ENCODE measurements around the gene GABBR2. TPM values are rescaled to one million over a fixed set of nuclear protein-coding genes. Genes with fewer than 3 reads are reported as not detected.

Gene GABBR2
- total RNA-seq, 1 experiment from 2014 or later: 0.74 TPM

DNA sequence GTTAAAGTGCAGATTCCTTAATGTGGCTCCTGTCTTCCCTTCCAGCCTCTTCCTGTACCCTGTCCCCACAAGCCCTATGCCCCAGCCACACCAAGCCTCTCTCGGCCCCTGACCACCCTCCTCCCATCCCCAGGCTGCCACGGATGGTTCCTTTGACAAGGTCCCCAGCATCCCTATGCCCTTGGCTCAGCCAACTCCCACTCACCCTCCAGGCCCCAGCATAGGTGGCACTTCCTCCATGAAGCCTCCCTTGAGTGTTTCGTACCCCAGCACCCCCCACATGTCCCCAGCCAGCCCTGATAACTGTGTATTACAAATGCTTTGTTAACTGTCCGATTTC is 337.8 kb downstream of the GABBR2 start:
- no peak for DNase-seq (ENCODE audit: low spot score)

DNA sequence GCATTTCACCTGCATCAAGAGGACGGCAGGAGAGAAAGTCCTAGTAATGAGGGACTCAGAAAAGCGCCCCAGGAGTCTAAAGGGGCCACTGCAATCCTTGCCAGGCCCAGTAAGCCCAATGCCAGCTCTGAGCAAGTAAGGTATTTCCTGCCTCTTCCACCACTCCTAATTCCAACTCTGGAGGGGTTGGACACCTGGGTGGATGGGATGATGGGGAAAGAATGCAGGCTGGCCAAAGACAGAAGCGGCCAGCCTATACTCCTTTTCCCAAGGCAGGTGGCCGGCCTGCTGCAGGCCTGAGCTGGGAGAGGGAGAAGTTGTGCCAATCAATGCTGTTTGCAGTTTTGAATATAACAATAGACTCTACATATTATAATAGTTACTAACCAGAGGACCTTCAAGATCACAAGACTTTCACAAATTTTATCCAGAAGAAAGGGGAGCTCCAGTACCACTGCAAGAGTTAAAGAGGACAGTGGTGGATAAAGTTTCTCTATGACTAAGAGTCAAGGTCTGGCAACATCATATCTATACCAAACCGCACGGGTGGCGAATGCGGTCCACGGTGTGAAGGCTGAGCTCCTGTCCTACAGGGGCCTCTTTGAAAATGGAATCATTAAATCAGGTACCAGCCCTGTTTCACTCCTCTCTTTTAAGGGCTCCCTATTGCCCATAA is 338.3 kb downstream of the GABBR2 start:
- DNase-seq (ENCODE audit: low spot score): no peak

DNA sequence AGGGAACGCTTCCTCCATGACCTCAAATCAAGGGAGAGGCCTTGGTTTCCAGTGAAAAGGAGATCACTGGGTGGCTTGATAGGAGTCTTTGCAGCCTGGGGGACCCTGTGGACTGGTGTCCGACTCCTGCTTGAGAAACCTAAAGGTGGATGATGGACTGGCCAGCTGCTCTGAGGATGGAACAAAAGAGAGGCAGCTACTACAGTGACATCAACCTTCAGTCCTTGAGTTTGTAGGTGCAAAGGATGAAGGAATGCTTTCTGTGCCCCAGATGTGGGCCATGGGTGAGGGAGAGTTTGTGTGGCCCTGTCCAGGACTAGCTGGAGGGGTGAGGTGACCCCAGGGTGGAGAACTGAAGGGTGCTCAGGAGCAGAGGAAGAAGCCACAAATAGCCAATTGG is 338.8 kb downstream of the GABBR2 start:
- no peak for DNase-seq (ENCODE audit: low spot score)

DNA sequence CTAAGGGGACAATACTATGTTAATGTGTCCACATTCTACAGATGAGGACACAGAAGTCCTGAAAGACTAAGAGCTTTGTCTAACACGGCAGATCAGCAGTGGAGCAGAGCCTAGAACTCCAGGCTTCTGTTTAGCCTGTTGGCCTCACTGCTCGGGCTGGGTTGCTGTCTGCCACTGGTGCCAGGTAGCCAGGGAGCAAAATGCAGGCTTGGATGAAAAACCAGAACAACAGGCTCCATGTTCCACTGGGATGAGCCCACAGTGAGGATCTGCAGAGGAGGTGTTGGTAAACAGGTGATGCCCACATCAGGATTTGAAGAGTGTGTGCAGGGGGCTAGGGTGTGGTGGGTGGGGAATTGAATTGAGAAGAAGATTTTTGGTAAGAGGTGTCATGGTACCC is 339.3 kb downstream of the GABBR2 start:
- no peak for DNase-seq (ENCODE audit: low spot score)

DNA sequence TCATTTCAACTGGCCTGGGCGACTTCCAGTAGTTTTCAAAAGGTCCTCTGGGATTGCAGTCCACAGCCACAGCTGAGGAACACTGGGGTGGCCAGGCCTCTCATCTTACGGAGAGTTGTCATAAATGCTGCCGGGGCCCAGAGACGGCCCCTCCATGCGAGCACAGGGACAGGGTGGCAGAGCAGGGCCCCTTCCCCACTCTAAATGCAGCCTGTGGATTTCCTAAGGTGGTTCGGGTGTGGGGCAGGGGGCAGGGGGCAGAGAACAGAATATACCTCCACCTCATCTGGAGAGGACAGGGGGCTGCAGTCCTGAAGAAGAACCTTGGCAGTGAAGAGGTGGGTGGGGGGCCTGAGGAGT is 339.7 kb downstream of the GABBR2 start:
- no peak for DNase-seq (ENCODE audit: low spot score)

DNA sequence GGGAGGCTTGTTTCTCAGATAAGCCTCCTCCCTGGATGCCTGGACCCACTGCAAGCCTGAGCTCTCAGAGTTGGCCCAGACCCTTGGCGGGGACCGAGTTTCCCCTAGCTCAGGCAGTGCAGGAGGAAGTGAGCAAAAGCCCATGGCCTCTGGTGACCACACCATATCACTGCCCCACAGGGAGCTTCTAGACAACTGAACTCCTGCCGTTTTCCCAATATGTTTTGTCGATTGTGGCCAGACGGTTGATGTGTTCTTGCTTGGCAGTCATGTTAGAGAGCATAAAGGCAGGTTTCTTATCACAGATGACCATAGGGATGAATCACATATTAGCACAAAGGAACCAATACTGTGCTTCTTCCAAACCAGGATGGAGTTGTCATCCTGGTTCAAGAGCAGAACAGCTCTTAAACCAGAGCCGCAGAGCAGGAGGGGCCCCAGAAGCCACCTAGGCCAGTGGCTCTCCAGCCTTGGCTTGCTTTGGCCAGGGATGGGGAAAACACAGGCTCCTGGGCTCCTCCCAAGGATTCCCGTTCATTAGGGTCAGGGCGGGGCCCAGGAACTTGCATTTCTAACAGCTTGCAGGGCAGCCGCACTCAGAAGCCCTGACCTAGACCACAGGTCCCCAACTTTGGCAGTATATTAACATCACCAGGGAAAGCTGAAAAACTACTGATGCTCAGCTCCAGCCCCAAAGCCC is 340.2 kb downstream of the GABBR2 start:
- DNase-seq (ENCODE audit: low spot score): no peak

DNA sequence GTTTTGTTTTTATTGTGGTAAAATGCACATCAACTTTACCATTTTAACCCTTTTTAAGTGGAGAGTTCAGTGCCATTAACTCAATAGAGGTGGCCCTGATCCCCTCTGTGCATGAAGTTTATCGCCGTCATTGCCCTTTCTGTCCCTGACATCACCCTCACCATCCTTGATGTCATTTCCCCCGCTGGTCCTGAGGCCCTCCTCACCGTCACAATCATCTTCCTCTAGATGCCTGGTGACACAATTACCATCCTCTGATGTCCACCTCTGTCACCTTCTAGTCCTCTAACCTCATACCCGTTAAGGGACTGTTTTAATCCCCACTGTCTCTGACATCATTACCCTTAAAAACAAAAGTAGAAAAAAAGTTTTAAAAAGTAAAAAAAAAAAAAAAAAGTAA is 340.8 kb downstream of the GABBR2 start:
- DNase-seq (ENCODE audit: low spot score): no peak

DNA sequence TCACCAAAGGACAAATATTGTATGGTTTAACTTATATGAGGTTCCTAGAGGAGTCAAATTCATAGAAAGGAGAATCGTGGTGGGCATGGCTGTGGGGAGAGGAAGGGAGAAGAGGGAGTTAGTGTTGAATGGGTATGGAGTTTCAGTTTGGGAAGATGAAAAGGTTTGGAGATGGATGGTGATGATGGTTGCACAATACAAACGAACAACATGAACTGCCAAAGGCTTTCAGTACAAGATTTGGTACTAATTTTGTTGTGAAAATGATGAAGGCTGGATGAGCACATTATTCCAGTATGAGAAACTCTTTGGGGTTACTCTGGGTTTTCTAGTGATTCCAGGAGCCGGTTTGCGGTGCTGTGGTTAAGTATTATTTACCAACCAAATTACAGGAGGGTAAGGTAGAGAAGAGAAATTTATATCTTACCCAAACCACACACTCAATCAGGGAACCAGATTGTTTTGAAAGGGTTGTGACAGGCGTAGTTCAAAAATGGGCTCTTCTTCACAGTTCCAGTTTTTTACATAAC is 341.3 kb downstream of the GABBR2 start:
- DNase-seq (ENCODE audit: low spot score): no peak

DNA sequence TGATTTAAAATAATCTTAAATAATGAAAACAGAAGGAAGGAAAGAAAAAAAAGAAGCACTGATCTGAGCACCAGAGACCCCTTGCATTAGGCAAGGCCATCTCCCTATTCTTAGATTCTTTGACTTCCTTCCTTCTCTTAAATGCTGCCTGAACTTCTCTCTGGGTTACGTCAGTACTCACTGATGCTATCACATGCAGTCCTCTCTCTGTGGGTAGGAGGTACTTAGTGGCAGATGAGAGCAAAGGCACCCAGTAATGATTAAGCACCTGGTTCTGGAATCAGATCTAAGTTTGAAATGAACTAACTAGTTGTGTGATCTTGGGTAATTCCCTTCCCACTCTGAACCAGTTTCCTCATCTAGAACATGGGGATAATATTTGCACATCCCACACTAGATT is 343.0 kb downstream of the GABBR2 start:
- no peak for DNase-seq (ENCODE audit: low spot score)

DNA sequence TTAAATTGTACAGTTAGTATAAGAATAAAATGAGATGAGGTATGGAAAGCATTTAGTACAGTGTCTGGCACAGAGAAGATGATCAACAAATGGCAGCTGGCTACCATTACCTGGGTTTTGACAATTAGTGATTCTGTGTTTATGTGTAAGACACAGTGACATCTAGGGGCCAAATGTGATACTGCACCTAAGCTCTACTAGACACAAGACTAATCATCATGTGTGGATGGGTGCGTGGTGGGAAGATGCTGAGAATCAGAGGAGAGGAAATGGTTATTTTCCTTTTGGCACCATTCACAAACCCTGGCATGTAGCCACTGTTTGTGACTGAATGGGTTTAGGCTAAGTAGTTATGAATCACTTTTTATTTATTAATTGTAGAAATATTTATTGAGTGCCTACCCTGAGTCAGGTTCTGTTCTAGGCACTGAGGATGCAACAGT is 343.5 kb downstream of the GABBR2 start:
- DNase-seq (ENCODE audit: low spot score): peak; percentile 36

DNA sequence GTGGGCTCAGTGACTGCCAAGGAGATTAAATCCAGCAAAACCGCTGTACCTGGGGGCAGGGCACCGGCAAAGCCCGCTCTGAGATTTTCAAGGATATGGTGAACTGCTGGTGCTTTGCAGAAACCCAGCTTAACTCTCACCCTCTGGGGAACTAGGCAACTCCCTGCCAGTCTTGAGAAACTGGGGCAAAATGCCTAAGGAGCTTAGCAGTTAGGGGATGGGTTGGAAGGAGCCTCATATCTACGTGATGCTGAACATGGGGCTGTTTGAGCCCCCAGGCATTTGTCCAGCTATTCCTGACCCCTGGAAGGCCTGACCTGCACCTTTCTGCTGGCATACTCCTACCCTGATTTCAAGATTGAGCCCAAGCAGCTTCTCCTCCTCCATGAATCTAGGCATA is 344.6 kb downstream of the GABBR2 start:
- no peak for DNase-seq (ENCODE audit: low spot score)

DNA sequence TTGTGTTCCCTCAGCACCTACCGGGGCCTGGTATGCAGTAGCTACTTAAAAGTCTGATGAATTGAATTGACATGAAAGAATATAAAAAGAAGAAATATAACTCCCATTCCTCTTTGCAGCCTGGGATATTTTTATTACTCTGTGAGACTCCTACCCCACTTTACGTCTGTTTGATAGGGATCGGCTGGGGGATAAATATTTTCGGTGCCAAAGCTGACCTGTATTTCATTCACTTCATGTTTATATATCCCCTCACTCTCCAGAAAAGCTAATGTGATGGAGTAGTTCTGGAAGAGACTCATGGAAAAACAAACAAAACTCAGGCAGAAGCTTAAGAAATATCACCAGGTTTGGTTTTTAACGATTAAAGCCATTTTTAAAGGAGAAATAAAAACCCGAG is 345.1 kb downstream of the GABBR2 start:
- no peak for DNase-seq (ENCODE audit: low spot score)

DNA sequence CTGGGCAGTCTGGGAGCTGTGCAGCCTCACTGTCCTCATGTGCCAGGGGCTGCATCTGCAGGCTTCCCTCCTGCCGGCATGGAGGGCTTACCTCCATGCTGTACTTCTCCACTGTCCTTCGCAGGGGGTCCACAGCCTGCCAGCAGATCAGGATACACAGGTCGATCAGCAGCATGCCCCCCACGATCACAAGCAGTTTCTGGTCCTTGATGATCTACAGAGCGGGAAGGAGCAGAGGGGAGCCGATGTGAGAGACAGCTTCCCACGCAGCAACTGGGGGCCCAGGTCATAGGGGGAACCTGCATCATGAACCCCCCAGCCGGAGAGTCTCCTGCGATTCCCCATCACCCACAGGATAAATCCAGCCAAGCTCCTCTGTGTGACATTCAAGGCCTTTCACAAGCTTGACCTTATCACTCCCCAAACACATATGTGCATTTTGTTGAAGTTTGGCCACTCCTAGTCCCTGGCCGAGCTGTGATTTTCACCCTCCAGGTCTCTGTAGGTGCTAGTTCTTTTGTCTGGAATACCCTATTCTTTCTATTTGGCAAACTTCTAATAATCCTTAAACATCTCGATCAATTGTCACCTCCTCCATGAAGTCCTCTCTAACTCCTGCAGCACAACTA is 346.0 kb downstream of the GABBR2 start:
- DNase-seq (ENCODE audit: low spot score): no peak

DNA sequence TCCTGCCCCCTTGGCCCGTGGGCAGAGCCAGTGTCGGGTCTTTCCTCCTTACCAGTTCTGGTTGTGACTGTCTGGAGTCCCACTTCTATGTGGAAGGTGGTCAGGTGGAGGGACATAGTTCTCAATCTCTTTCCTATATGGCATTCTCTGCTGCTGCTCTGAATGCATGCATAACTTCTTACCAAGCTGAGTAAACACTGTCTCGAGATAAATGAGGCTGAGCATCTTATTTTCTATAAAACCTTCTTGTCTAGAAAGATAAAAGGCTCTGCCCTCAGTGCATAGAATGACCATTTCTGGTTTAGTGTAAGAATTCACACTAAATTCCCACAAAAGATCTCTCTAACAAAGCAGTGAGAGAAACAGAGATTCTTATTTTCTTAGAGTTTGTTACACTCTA is 347.1 kb downstream of the GABBR2 start:
- DNase-seq (ENCODE audit: low spot score): no peak

DNA sequence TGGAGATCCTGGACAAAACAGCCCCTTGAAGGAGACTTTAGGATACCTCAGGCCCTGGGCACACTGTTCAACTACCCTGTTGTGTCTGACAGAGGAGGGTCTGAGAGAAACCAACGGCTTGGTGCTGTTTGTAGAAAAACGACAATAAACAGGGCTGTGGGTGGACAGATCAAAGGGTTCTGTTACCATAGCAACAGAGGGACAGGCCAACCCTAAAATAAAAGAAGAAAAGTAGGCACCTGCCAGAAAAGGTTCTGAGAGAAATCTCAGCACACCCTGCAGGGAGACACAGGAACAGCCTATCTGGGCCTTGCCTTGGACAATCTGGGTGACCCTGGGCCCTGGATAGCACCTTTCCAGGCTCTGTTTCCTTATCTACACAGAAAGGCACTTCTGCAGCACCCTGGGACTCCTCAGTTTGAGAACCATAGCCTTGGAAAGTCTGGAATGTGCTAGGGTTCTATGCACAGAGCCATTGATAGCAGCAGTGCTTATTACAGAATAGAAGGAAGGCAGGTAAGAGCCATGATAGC is 348.5 kb downstream of the GABBR2 start:
- DNase-seq (ENCODE audit: low spot score): no peak

DNA sequence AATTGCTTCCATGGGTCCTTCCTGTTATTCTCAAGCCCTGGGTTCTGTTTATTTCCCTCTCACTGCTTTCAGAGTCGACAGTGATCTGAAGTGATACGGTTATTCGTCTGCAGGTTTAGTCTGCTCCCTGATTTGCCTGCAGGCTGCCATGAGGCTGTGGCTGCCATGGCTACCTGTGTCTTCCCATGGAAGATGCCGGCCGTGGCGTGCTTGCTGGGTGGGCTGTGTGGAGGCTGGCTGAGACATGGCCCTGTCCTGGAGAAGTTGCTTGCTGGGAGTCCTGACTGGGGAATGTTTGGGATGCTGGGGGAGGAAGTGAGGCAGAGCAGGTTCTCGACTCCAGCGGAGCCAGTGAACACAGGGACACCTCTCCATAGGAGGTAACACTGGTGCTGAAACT is 349.2 kb downstream of the GABBR2 start:
- DNase-seq (ENCODE audit: low spot score): no peak

DNA sequence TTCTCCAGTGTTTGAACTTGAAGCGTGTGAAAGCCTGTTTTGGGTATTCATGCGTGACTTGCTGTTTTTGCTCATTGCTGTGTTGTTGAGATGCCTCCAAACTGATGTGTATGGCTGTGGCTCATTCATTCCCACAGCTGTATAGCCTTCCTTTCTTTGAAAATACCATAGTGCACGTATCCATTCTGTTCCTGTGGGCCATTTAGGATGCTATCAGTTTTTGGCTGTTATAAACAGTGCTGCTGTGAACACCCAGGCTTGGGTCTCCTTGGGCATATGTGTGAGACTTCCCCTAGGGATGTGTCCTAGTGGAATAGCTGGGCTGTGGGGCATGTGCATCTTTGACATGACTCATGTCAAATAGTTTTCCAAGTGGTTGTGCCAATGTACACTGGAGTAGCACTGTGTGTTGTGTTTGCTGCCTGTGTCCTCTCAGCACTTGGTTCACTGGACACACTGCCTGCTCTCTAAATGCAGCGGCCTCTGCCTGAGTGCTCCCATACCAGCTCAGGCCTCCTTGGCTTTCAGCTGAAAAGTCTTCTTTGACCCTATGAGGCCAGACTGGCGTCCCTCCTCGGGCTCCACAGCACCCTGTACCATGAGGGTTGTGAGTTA is 350.7 kb downstream of the GABBR2 start:
- DNase-seq (ENCODE audit: low spot score): no peak

DNA sequence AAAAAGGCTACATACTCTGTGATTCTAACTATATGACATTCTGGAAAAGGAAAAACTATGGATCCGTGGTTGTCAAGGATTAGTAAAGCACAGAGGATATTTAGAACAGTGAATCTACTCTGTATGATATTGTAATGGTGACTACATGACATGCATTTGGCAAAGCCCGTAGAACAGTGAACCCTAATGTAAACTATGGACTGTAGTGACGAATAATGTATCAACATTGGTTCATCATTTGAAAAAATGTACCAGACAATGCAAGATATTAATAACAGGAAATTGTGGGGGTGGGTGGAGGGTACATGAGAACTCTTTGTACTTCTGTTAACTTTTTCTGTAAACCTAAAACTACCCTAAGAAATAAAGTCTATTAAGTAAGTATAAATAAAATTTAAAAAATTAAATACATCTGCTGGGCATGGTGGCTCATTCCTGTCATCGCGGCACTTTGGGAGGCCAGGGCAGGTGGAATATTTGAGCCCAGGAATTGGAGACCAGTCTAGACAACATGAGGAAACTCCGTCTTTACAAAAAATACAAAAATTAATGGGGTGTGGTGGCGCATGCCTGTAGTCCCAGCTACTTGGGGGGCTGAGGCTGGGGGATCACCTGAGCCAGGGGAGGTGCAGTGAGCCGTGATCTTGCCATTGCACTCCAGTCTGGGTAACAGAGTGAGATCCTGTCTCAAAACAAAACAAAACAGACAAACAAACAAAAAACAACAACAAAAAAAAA is 351.6 kb downstream of the GABBR2 start:
- no peak for DNase-seq (ENCODE audit: low spot score)

DNA sequence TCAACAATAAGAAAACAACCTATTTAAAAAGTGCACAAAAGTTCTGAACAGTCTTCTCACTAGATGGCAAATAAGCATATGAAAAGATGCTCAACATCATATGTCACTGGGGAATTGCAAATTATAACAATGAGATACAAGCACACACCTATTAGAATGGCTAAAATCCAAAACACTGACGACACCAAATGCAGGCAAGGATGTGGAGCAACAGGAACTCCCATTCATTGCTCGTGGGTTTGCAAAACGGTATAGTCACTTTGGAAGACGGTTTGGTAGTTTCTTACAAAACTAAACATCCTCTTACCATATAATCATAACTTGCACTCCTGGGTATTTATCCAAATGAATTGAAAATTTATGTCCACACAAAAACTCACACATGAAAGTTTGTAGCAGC is 352.4 kb downstream of the GABBR2 start:
- DNase-seq (ENCODE audit: low spot score): no peak

DNA sequence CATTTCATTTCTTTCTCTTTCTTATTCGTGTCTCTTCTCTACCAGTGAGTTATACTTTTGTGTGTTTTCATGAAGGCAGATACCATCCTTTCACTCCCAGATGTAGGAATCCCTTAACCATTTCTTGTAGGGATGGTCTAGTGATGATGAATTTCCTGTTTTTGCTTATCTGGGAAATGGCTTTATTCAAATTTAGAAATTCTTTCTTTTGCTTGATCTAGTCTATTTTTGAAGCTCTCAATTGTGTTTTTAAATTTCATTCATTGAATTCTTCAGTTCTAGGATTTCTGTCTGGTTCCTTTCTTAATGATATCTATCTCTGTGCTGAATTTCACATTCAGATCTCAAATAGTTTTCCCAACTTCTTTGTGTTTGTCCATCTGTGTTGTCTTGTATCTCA is 357.4 kb downstream of the GABBR2 start:
- no peak for DNase-seq (ENCODE audit: low spot score)

DNA sequence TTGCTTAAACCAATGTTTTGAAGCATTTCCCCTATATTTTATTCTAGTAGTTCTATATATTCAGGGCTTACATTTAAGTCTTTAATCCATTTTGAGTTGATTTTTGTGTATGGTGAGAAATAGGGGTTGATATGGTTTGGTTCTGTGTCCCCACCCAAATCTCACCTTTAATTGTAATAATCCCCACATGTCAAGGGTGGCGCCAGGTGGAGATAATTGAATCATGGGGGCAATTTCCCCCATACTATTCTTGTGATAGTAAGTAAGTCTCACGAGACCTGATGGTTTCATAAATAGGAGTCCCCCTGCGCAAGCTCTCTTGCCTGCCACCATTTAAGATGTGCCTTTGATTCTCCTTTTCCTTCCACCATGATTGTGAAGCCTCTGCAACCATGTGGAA is 361.1 kb downstream of the GABBR2 start:
- no peak for DNase-seq (ENCODE audit: low spot score)

DNA sequence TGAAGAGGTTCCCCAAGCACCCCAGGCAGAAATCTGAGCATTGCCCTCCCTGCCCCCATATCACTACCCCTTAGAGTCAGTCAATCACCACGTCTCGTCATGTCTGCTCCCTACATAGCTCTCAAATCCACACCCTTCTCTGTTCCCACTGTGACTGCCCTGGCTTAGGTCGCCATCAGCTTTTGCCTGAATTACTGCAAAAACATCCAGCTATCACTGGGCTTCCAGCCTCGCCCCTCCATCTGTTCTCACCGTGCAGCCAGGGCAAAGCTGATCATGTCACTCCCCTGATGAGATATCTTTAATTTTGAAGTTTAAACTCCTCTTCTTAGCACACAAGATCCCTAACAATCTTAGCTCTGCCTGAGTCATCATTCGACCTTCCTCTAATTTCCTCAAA is 363.7 kb downstream of the GABBR2 start:
- DNase-seq (ENCODE audit: low spot score): no peak

All from A172 (cell line).